ENCODE data around the gene UMODL1. TPM values are rescaled to one million over a fixed set of nuclear protein-coding genes. Genes with fewer than 3 reads are reported as not detected.

UMODL1 gene
- total and polyA plus RNA-seq, 4 donors: 0.10 to 0.28 (median 0.14) TPM; not detected in 1

- TF ChIP-seq, protein P1, sequence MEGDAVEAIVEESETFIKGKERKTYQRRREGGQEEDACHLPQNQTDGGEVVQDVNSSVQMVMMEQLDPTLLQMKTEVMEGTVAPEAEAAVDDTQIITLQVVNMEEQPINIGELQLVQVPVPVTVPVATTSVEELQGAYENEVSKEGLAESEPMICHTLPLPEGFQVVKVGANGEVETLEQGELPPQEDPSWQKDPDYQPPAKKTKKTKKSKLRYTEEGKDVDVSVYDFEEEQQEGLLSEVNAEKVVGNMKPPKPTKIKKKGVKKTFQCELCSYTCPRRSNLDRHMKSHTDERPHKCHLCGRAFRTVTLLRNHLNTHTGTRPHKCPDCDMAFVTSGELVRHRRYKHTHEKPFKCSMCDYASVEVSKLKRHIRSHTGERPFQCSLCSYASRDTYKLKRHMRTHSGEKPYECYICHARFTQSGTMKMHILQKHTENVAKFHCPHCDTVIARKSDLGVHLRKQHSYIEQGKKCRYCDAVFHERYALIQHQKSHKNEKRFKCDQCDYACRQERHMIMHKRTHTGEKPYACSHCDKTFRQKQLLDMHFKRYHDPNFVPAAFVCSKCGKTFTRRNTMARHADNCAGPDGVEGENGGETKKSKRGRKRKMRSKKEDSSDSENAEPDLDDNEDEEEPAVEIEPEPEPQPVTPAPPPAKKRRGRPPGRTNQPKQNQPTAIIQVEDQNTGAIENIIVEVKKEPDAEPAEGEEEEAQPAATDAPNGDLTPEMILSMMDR (IDR thresholded peaks at IDR 0.05; ENCODE audit: control extremely low read depth, extremely low read depth): no peak
- Histone ChIP-seq H3K9me3 (ENCODE audit: control insufficient read depth in 4 of 4, insufficient read depth in 3 of 4, low read length in 3 of 4) (no peaks in the 10 kb centered on the region), H3K9ac (ENCODE audit: insufficient read depth in 1 of 2, low read length in 2 of 2) (no peak overlapping the region), H3K4me3 (no peak overlapping the region), H3K4me1 (ENCODE audit: control insufficient read depth in 5 of 5, insufficient read depth in 5 of 5, low read length in 5 of 5) (no peaks in the 10 kb centered on the region), H3K27ac (ENCODE audit: low read depth in 1 of 2, low read length in 1 of 2) (no peak overlapping the region), H3K27me3 (ENCODE audit: control insufficient read depth in 3 of 3, insufficient read depth in 3 of 3, low read length in 2 of 3) (no peaks in the 10 kb centered on the region), H3K36me3 (ENCODE audit: control insufficient read depth in 4 of 4, insufficient read depth in 4 of 4, low read length in 4 of 4) (no peaks in the 10 kb centered on the region)
- no peak for DNase-seq
- WGBS, 2 donors: 90 to 92% methylated on average over 6 of the region's 6 CpGs
- ATAC-seq (ENCODE audit: insufficient read depth, low FRiP score): no peak
Measured at GRCh38 chr21:42083361-42083690, 12.2 kb downstream of the UMODL1 start.

GRCh38 chr21:42084079-42084478, 13.0 kb downstream of the UMODL1 start:
- no peaks in the 10 kb centered on the region for H3K4me1 ChIP-seq (ENCODE audit: control insufficient read depth in 5 of 5, insufficient read depth in 5 of 5, low read length in 5 of 5)
- H3K9ac ChIP-seq (ENCODE audit: insufficient read depth in 1 of 2, low read length in 2 of 2): no peak overlapping the region
- ATAC-seq (ENCODE audit: insufficient read depth, low FRiP score) (no peak), DNase-seq (no peak)
- no peak overlapping the region for H3K27ac ChIP-seq (ENCODE audit: low read depth in 1 of 2, low read length in 1 of 2)
- WGBS, 2 donors: 92 to 94% methylated on average over 12 of the region's 12 CpGs
- H3K36me3 ChIP-seq (ENCODE audit: control insufficient read depth in 4 of 4, insufficient read depth in 4 of 4, low read length in 4 of 4): no peaks in the 10 kb centered on the region
- H3K27me3 ChIP-seq (ENCODE audit: control insufficient read depth in 3 of 3, insufficient read depth in 3 of 3, low read length in 2 of 3): no peaks in the 10 kb centered on the region
- H3K4me3 ChIP-seq: no peak overlapping the region
- H3K9me3 ChIP-seq (ENCODE audit: control insufficient read depth in 4 of 4, insufficient read depth in 3 of 4, low read length in 3 of 4): no peaks in the 10 kb centered on the region
- TF ChIP-seq, protein P1 (IDR thresholded peaks at IDR 0.05; ENCODE audit: control extremely low read depth, extremely low read depth): no peak

- H3K4me3 ChIP-seq: no peak overlapping the region
- no peaks in the 10 kb centered on the region for H3K27me3 ChIP-seq (ENCODE audit: control insufficient read depth in 3 of 3, insufficient read depth in 3 of 3, low read length in 2 of 3)
- no peaks in the 10 kb centered on the region for H3K9me3 ChIP-seq (ENCODE audit: control insufficient read depth in 4 of 4, insufficient read depth in 3 of 4, low read length in 3 of 4)
- H3K36me3 ChIP-seq (ENCODE audit: control insufficient read depth in 4 of 4, insufficient read depth in 4 of 4, low read length in 4 of 4): no peaks in the 10 kb centered on the region
- H3K27ac ChIP-seq (ENCODE audit: low read depth in 1 of 2, low read length in 1 of 2): no peak overlapping the region
- DNase-seq (no peak), ATAC-seq (ENCODE audit: insufficient read depth, low FRiP score) (no peak)
- no peak overlapping the region for H3K9ac ChIP-seq (ENCODE audit: insufficient read depth in 1 of 2, low read length in 2 of 2)
- TF ChIP-seq, protein P1 (IDR thresholded peaks at IDR 0.05; ENCODE audit: control extremely low read depth, extremely low read depth): no peak
- WGBS, 2 donors: 94% methylated on average over 16 of the region's 16 CpGs
- H3K4me1 ChIP-seq (ENCODE audit: control insufficient read depth in 5 of 5, insufficient read depth in 5 of 5, low read length in 5 of 5): no peaks in the 10 kb centered on the region
Measured at GRCh38 chr21:42085246-42086077, 14.3 kb downstream of the UMODL1 start.

Measured in lung (tissue), 12 donors.